A673 (cell line): ENCODE data around the gene CSRNP2. TPM values are rescaled to one million over a fixed set of nuclear protein-coding genes. Genes with fewer than 3 reads are reported as not detected.

Source experiments
- BruUV-seq: library from RNA; stranded (reverse); fragments of 400-500 nt; replicated peaks from 2 replicates; lab custom pipeline; 2021; lab: Mats Ljungman, UMichigan
- CTCF ChIA-PET: fragments of 300-600 bp; sonication (Branson Sonifier 250); formaldehyde crosslinking; loops from one replicate; lab custom pipeline; 2022; ENCODE audit warnings: antibody characterized with exemption; lab: Charles Lee
- POLR2A ChIA-PET: fragments of 300-600 bp; sonication (Branson Sonifier 250); formaldehyde crosslinking; loops from one replicate; lab custom pipeline; 2022; ENCODE audit warnings: antibody characterized with exemption; ENCODE audit not compliant: low non-redundant PET; lab: Charles Lee
- DNase-seq: peaks from one replicate; pipeline ENCODE4 v3.0.0-alpha.2; 2015; ENCODE audit warnings: low spot score
- H3K27ac ChIP-seq: fragments of 200-600 bp; sonication (generic); 2 replicates; pipeline ENCODE4 v1.5.1; 2016; ENCODE audit warnings: mixed run types, low read depth, mild to moderate bottlenecking, mixed read lengths, antibody characterized with exemption, low read length; ENCODE audit not compliant: poor library complexity, severe bottlenecking
- H3K27me3 ChIP-seq: fragments of 200-600 bp; sonication (generic); replicated peaks from 2 replicates; pipeline ENCODE4 v1.6.1; 2017; ENCODE audit warnings: mixed run types, low read depth, mild to moderate bottlenecking, mixed read lengths, antibody characterized with exemption, low read length; ENCODE audit not compliant: insufficient read depth, poor library complexity
- H3K36me3 ChIP-seq: fragments of 200-600 bp; sonication (generic); 2 replicates; pipeline ENCODE4 v1.6.1; 2016; ENCODE audit warnings: mixed run types, mild to moderate bottlenecking, mixed read lengths, antibody characterized with exemption, low read length; ENCODE audit not compliant: insufficient read depth, poor library complexity, severe bottlenecking
- H3K4me1 ChIP-seq: fragments of 200-600 bp; sonication (generic); 2 replicates; pipeline ENCODE4 v1.6.1; 2017; ENCODE audit warnings: mixed run types, mild to moderate bottlenecking, mixed read lengths, antibody characterized with exemption, low read length; ENCODE audit not compliant: insufficient read depth, poor library complexity, severe bottlenecking
- H3K4me3 ChIP-seq: fragments of 200-600 bp; sonication (generic); 2 replicates; pipeline ENCODE4 v1.5.1; 2016; ENCODE audit warnings: low read depth, mixed run types, mild to moderate bottlenecking, mixed read lengths, low read length; ENCODE audit not compliant: poor library complexity, severe bottlenecking
- H3K9me3 ChIP-seq: fragments of 200-600 bp; sonication (generic); 2 replicates; pipeline ENCODE4 v1.6.1; 2016; ENCODE audit warnings: mixed run types, low read depth, mild to moderate bottlenecking, mixed read lengths, antibody characterized with exemption, low read length; ENCODE audit not compliant: poor library complexity, severe bottlenecking
- CTCF ChIP-seq: fragments of 300-800, 200-600 bp; sonication (generic); conservative IDR thresholded peaks from 2 replicates; pipeline ENCODE4 v1.5.1; 2017; ENCODE audit warnings: low read depth, mild to moderate bottlenecking, antibody characterized with exemption, low read length, moderate library complexity, mixed read lengths
- EZH2 ChIP-seq: fragments of 200-600 bp; sonication (generic); IDR thresholded peaks from 2 replicates; pipeline ENCODE4 v1.6.1; 2017; ENCODE audit warnings: borderline replicate concordance, low read depth, mild to moderate bottlenecking, mixed read lengths, antibody characterized with exemption, low read length; ENCODE audit not compliant: poor library complexity, severe bottlenecking
- intact Hi-C: fragments of 100-400 bp; cut with micrococcal nuclease; formaldehyde crosslinking; loops from one replicate; pipeline ENCODE4 v1.10.0; 2022; ENCODE audit not compliant: unreplicated experiment
- total RNA-seq: library from RNA; stranded (reverse); gene quantifications from 2 replicates; pipeline ENCODE4 v1.2.3, GENCODE V29; 2021

The CSRNP2 gene
- total RNA-seq, 1 experiment from 2014 or later: 38.8 TPM

- TF ChIP-seq EZH2 (no peak), CTCF (no peak)
- Histone ChIP-seq H3K4me3 (no peak overlapping the region), H3K27ac (no peak overlapping the region), H3K4me1 (peaks cover 8% of the 10 kb centered on the region), H3K27me3 (no peaks in the 10 kb centered on the region), H3K36me3 (no peaks in the 10 kb centered on the region), H3K9me3 (no peaks in the 10 kb centered on the region)
- DNase-seq: no peak
- intact Hi-C loops: loop anchor here (10.0 kb wide), 1 partner anchor 523 kb away; the partner anchor contains the start of gene DIP2B
- ChIA-PET CTCF (interaction anchor here (0.7 to 1.4 kb wide), 3 partner anchors 202 to 957 kb away, joined by 3 to 21 read pairs (median 3); no protein-coding TSS in a partner anchor), POLR2A (interaction anchor here (0.6 kb wide), 1 partner anchor 216 kb away, joined by 5 read pairs; no protein-coding TSS in a partner anchor)
- no TSS peak for BruUV-seq
These were observed 56.0 kb downstream of the CSRNP2 start for GRCh38 chr12:51027342-51027835.

GRCh38 chr12:51025836-51026638, 57.4 kb downstream of the CSRNP2 start, which contains the start of gene SLC11A2:
Gene SLC11A2, minus strand, starts transcription at chr12:51026384. Its CDS starts 15,656 bp downstream, at chr12:51010728.
- Histone ChIP-seq H3K36me3 (no peaks in the 10 kb centered on the region), H3K9me3 (no peaks in the 10 kb centered on the region), H3K4me3 (peak within 1 kb of the TSS; percentile 92), H3K27me3 (no peaks in the 10 kb centered on the region), H3K27ac (peak within 1 kb of the TSS; percentile 74), H3K4me1 (peaks cover 8% of the 10 kb centered on the region)
- POLR2A ChIA-PET: interaction anchor here (0.6 to 1.1 kb wide), 3 partner anchors 13 to 97 kb away, joined by 3 to 11 read pairs (median 4); no protein-coding TSS in a partner anchor
- intact Hi-C loops: loop anchor here (10.0 kb wide), 1 partner anchor 521 kb away; the partner anchor contains the start of gene DIP2B
- CTCF ChIA-PET: interaction anchor here (0.6 to 1.9 kb wide), 3 partner anchors 20 to 522 kb away, joined by 3 to 7 read pairs (median 3); no protein-coding TSS in a partner anchor
- peak; percentile 97 for DNase-seq
- TF ChIP-seq CTCF (no peak), EZH2 (no peak)
- BruUV-seq: TSS peak; percentile 47

- peak overlapping the region; percentile 74 for H3K27ac ChIP-seq
- TF ChIP-seq EZH2 (no peak), CTCF (no peak)
- peak; percentile 58 for DNase-seq
- H3K4me1 ChIP-seq: peaks cover 8% of the 10 kb centered on the region
- no peaks in the 10 kb centered on the region for H3K9me3 ChIP-seq
- no TSS peak for BruUV-seq
- H3K4me3 ChIP-seq: peak overlapping the region; percentile 92
- H3K27me3 ChIP-seq: no peaks in the 10 kb centered on the region
- no peaks in the 10 kb centered on the region for H3K36me3 ChIP-seq
- intact Hi-C loops: loop anchor here (10.0 kb wide), 1 partner anchor 521 kb away; the partner anchor contains the start of gene DIP2B
- ChIA-PET CTCF (interaction anchor here (0.9 to 1.9 kb wide), 2 partner anchors 260 to 521 kb away, joined by 3 to 7 read pairs; no protein-coding TSS in a partner anchor), POLR2A (interaction anchor here (0.6 kb wide), 1 partner anchor 96 kb away, joined by 4 read pairs; no protein-coding TSS in a partner anchor)
These were observed 58.0 kb downstream of the CSRNP2 start for GRCh38 chr12:51025338-51025835.
